ENCODE measurements around the gene NCOR1. TPM values are rescaled to one million over a fixed set of nuclear protein-coding genes. Genes with fewer than 3 reads are reported as not detected.

Gene NCOR1
- 60.8 and 145 TPM in 2 replicates for total RNA-seq

DNA sequence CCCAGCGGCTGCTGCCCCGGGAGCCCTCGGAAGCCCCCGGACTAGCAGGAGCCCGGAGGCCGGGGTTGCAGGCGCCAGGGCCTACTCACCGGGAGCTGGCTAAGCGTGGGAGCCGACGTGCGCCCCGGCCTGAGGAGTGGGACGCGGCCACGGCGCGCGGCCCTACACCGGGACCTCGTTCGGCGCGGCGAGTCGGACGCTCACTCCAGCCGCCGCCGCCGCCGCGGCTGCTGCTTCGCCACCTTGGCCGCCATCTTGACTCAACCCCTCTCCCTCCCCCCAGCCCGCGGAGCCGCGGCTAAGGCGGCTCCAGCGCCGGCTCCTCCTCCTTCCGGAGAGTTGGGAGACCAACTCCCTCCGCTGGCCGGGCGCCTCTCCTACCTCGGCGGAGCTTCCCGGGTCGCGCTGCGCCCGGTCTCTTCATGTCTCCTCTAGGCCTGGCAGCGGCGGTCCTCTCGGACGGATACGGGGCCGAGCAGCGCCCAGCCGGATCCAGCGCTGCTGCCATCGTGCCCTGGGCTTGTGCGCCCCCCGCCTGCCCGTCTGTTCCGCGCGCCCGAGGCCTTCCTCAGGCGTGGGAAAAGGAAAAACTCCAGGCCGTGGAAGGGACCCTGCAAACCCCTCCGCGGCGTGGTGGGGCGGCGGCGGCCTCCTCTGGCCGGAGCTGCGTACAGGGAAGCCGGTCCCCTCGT lies at the start of gene NCOR1:
TSS of gene NCOR1 (minus strand) at position 262 of the 692 bp plus-strand sequence. CDS start 20,965 bp downstream, outside the sequence.

DNA sequence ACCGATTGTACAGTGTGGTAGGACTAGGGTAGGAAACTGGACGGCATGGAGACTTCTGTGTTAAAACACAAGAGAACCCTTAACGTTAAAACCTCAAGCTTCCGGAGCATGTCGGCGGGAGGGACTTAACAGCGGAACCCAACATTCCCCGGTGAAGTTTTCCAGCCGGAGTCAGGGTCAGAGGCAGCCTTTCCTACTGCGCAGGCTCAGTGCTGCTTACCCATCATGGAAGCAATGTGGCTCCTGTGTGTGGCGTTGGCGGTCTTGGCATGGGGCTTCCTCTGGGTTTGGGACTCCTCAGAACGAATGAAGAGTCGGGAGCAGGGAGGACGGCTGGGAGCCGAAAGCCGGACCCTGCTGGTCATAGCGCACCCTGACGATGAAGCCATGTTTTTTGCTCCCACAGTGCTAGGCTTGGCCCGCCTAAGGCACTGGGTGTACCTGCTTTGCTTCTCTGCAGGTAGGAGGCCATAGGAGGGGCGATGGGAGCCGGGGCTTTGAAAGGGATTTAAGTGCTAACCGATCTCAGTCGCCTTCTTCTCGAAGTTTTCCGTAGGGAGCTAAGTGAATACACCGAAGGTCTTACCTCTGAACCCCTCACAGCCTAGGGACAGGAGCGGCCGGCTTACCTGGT lies 1.8 kb upstream of the NCOR1 start, which contains the start of gene PIGL:
TSS of gene PIGL (plus strand) at position 209 of the 634 bp plus-strand sequence. CDS start at position 226, 17 bp downstream.

DNA sequence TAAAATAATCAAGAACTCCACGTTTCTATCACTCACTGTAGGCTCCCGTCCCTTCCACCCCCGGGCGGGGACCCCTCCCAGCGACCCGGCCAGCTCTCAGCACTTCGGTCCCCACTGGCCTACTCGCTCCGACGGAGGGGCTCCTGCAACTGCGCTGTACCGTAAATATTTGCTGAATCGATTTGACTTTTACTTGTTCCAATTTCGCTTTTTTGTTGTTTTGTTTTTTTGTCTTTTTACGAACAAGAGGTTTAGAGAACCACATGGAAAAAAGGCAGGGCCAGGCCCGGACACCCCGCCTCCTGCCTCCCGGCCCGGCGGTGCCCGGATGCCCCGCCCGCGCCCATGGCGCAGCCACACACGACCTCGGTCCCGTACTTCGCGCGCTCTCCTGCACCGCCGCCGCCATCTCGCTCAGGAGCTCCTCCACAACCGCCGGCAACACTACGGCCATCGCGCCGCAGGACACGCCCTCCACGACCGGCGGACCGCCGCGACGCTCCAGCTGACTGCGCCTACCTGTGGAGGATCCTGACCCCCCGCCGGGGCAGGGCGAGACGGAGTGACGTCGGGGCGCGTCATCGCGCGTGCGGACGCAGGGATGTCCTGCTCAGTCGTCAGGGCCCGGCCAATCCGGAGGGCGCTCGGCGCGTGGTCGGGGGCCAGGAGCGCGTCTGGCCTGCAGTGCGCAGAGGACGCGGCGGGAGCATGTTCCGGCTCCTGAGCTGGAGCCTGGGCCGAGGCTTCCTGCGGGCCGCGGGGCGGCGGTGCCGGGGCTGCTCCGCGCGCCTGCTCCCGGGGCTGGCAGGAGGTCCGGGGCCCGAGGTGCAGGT lies 216.0 kb downstream of the NCOR1 start, which contains the start of the genes TTC19 and ZSWIM7:
TSS of gene TTC19 (plus strand) at position 684 of the 833 bp plus-strand sequence. CDS start at position 709, 25 bp downstream.
TSS of gene ZSWIM7 (minus strand) at position 564 of the 833 bp plus-strand sequence. CDS start at position 454, 110 bp downstream.

Other genes with a start within 250 kb of the NCOR1 start
- gene ZSWIM7, start 215.8 kb downstream of the NCOR1 start, total RNA-seq, result 22.1 and 22.6 TPM in 2 replicates
- gene TTC19, start 215.7 kb downstream of the NCOR1 start, total RNA-seq, result 51.8 and 55.4 TPM in 2 replicates
- gene PIGL, start 1.7 kb upstream of the NCOR1 start, total RNA-seq, result 16.8 and 19.8 TPM in 2 replicates
- gene CENPV, start 137.9 kb upstream of the NCOR1 start, total RNA-seq, result 4.3 and 9.9 TPM in 2 replicates
- 579 and 1,064 TPM in 2 replicates for gene UBB, start 165.6 kb upstream of the NCOR1 start, total RNA-seq
- 0.36 and 0.68 TPM in 2 replicates for gene TRPV2, start 200.0 kb upstream of the NCOR1 start, total RNA-seq

Data from nasal cavity respiratory epithelium epithelial cell of viscerocranial mucosa (primary cell).